Measurements from ENCODE around the gene DLGAP4. TPM values are rescaled to one million over a fixed set of nuclear protein-coding genes. Genes with fewer than 3 reads are reported as not detected.

The DLGAP4 gene
- total RNA-seq, 1 experiment from 2014 or later: 59.9 TPM

- no TSS peak for BruUV-seq (replicated peaks)
- H3K27me3 ChIP-seq (replicated peaks; ENCODE audit: insufficient read depth, low read depth, low read length, poor library complexity): no peaks in the 10 kb centered on the region
- no peaks in the 10 kb centered on the region for H3K36me3 ChIP-seq (ENCODE audit: insufficient read depth, low read length, poor library complexity, severe bottlenecking)
- TF ChIP-seq CTCF (conservative IDR thresholded peaks at IDR 0.05; ENCODE audit: low read depth, low read length) (no peak), EZH2 (IDR thresholded peaks at IDR 0.05; ENCODE audit: borderline replicate concordance, low read depth, low read length, poor library complexity, severe bottlenecking) (no peak)
- no peak overlapping the region for H3K27ac ChIP-seq (ENCODE audit: low read depth, low read length, poor library complexity, severe bottlenecking)
- intact Hi-C loops (cut with micrococcal nuclease; ENCODE audit: unreplicated experiment): no loop called here
- ChIA-PET CTCF (no interaction called here), POLR2A (ENCODE audit: low non-redundant PET) (no interaction called here)
- no peaks in the 10 kb centered on the region for H3K9me3 ChIP-seq (ENCODE audit: low read depth, low read length, poor library complexity, severe bottlenecking)
- no peak for DNase-seq (ENCODE audit: low spot score)
- no peak overlapping the region for H3K4me3 ChIP-seq (ENCODE audit: low read depth, low read length, poor library complexity, severe bottlenecking)
- peaks cover 5% of the 10 kb centered on the region for H3K4me1 ChIP-seq (ENCODE audit: insufficient read depth, low read length, poor library complexity, severe bottlenecking)
Measured at GRCh38 chr20:36407199-36407733, 101.1 kb downstream of the DLGAP4 start.

- H3K9me3 ChIP-seq (ENCODE audit: low read depth, low read length, poor library complexity, severe bottlenecking): no peaks in the 10 kb centered on the region
- peak; percentile 60 for DNase-seq (ENCODE audit: low spot score)
- ChIA-PET CTCF (interaction anchor here (0.5 to 0.9 kb wide), 2 partner anchors 9 to 428 kb away, joined by 3 to 4 read pairs; no protein-coding TSS in a partner anchor), POLR2A (ENCODE audit: low non-redundant PET) (no interaction called here)
- H3K4me3 ChIP-seq (ENCODE audit: low read depth, low read length, poor library complexity, severe bottlenecking): no peak overlapping the region
- intact Hi-C loops (cut with micrococcal nuclease; ENCODE audit: unreplicated experiment): no loop called here
- peaks cover 5% of the 10 kb centered on the region for H3K4me1 ChIP-seq (ENCODE audit: insufficient read depth, low read length, poor library complexity, severe bottlenecking)
- TF ChIP-seq CTCF (conservative IDR thresholded peaks at IDR 0.05; ENCODE audit: low read depth, low read length) (no peak), EZH2 (IDR thresholded peaks at IDR 0.05; ENCODE audit: borderline replicate concordance, low read depth, low read length, poor library complexity, severe bottlenecking) (no peak)
- H3K36me3 ChIP-seq (ENCODE audit: insufficient read depth, low read length, poor library complexity, severe bottlenecking): no peaks in the 10 kb centered on the region
- H3K27ac ChIP-seq (ENCODE audit: low read depth, low read length, poor library complexity, severe bottlenecking): no peak overlapping the region
- no TSS peak for BruUV-seq (replicated peaks)
- H3K27me3 ChIP-seq (replicated peaks; ENCODE audit: insufficient read depth, low read depth, low read length, poor library complexity): no peaks in the 10 kb centered on the region
Measured at GRCh38 chr20:36408219-36408618, 102.1 kb downstream of the DLGAP4 start.

GRCh38 chr20:36411861-36412454 is 105.8 kb downstream of the DLGAP4 start:
- Histone ChIP-seq H3K27ac (ENCODE audit: low read depth, low read length, poor library complexity, severe bottlenecking) (no peak overlapping the region), H3K36me3 (ENCODE audit: insufficient read depth, low read length, poor library complexity, severe bottlenecking) (no peaks in the 10 kb centered on the region), H3K4me1 (ENCODE audit: insufficient read depth, low read length, poor library complexity, severe bottlenecking) (peaks cover 5% of the 10 kb centered on the region), H3K4me3 (ENCODE audit: low read depth, low read length, poor library complexity, severe bottlenecking) (no peak overlapping the region), H3K9me3 (ENCODE audit: low read depth, low read length, poor library complexity, severe bottlenecking) (no peaks in the 10 kb centered on the region), H3K27me3 (replicated peaks; ENCODE audit: insufficient read depth, low read depth, low read length, poor library complexity) (no peaks in the 10 kb centered on the region)
- no TSS peak for BruUV-seq (replicated peaks)
- DNase-seq (ENCODE audit: low spot score): no peak
- ChIA-PET CTCF (no interaction called here), POLR2A (ENCODE audit: low non-redundant PET) (no interaction called here)
- intact Hi-C loops (cut with micrococcal nuclease; ENCODE audit: unreplicated experiment): no loop called here
- TF ChIP-seq CTCF (conservative IDR thresholded peaks at IDR 0.05; ENCODE audit: low read depth, low read length) (no peak), EZH2 (IDR thresholded peaks at IDR 0.05; ENCODE audit: borderline replicate concordance, low read depth, low read length, poor library complexity, severe bottlenecking) (no peak)

Measured in A673 (cell line).